Uterus (tissue), 4 donors: ENCODE results near the gene NADSYN1. TPM values are rescaled to one million over a fixed set of nuclear protein-coding genes. Genes with fewer than 3 reads are reported as not detected.

ENCODE experiments used
- DNase-seq, 2 donors: peaks; one replicate each; pipeline ENCODE4 v3.0.0-alpha.2; 2019 to 2020
- H3K27ac ChIP-seq, 2 donors: fragments of 200-600 bp; sonication (generic); 1 replicate in 1 of 2; 2 replicates in 1 of 2; pipeline ENCODE4 v1.5.1; 2016 to 2018
- H3K27me3 ChIP-seq, 2 donors: fragments of 200-600 bp; sonication (generic); one replicate each; pipeline ENCODE4 v1.5.1; 2018 to 2019; ENCODE audit warnings: control low read depth in 1 of 2
- H3K36me3 ChIP-seq, 2 donors: fragments of 200-600 bp; sonication (generic); one replicate each; pipeline ENCODE4 v1.5.1; 2019; ENCODE audit warnings: control low read depth in 1 of 2
- H3K4me1 ChIP-seq, 2 donors: fragments of 200-600 bp; sonication (generic); one replicate each; pipeline ENCODE4 v1.5.1; 2018 to 2019; ENCODE audit warnings: control low read depth in 1 of 2
- H3K4me3 ChIP-seq, 2 donors: fragments of 200-600 bp; sonication (generic); 1 replicate in 1 of 2; 2 replicates in 1 of 2; pipeline ENCODE4 v1.5.1; 2018 to 2019; ENCODE audit warnings: mild to moderate bottlenecking in 1 of 2
- H3K9me3 ChIP-seq, 2 donors: fragments of 200-600 bp; sonication (generic); one replicate each; pipeline ENCODE4 v1.5.1; 2019; ENCODE audit warnings: control low read depth in 1 of 2
- CTCF ChIP-seq, 4 experiments: fragments of 200-600 bp in 2 of 4; fragments of 450-650 bp in 2 of 4; sonication (generic) in 2 of 4; IDR thresholded peaks; one replicate each; pipeline ENCODE4 v1.5.1; 2016 to 2019; ENCODE audit warnings: antibody characterized with exemption in 4 of 4, mild to moderate bottlenecking in 2 of 4, moderate library complexity in 1 of 4
- POLR2A ChIP-seq, 2 donors: fragments of 450-650 bp; IDR thresholded peaks; one replicate each; pipeline ENCODE4 v1.6.1; 2016; ENCODE audit warnings: antibody characterized with exemption in 2 of 2, mild to moderate bottlenecking in 1 of 2, moderate library complexity in 1 of 2
- intact Hi-C: fragments of 100-400 bp; cut with DNase I; formaldehyde crosslinking; loops from one replicate; pipeline ENCODE4 v1.15.1; 2023; ENCODE audit warnings: low total_unique reads
- total RNA-seq, 4 donors: library from RNA; depleted of rRNA in 3 of 4; stranded (reverse); fragments of >200 nt in 3 of 4; gene quantifications; one replicate each; pipeline versions ENCODE4 v1.1.0 to v1.2.4, GENCODE V29; 2014 to 2023
- donor health status: DM: yes; HTN: yes; CAD: no.

Gene NADSYN1
- total RNA-seq, 4 donors from 2014 or later: 20.0 to 73.0 (median 32.8) TPM

GRCh38 chr11:71456831-71457230 lies 3.8 kb downstream of the NADSYN1 start:
- intact Hi-C loops: no loop called here
- no peaks in the 10 kb centered on the region for H3K4me1 ChIP-seq
- H3K36me3 ChIP-seq: no peaks in the 10 kb centered on the region
- TF ChIP-seq CTCF (IDR thresholded peaks at IDR 0.05): no peak
- no peak for TF ChIP-seq POLR2A (IDR thresholded peaks at IDR 0.05)
- no peaks in the 10 kb centered on the region for H3K27me3 ChIP-seq
- DNase-seq: no peak
- H3K4me3 ChIP-seq: no peak overlapping the region
- no peaks in the 10 kb centered on the region for H3K9me3 ChIP-seq
- no peak overlapping the region for H3K27ac ChIP-seq

- H3K36me3 ChIP-seq: no peaks in the 10 kb centered on the region
These were observed 5.4 kb downstream of the NADSYN1 start for GRCh38 chr11:71458146-71459070.

GRCh38 chr11:71459076-71459766 lies 6.2 kb downstream of the NADSYN1 start:
- TF ChIP-seq POLR2A (IDR thresholded peaks at IDR 0.05) (no peak), CTCF (IDR thresholded peaks at IDR 0.05) (no peak)
- Histone ChIP-seq H3K27me3 (no peaks in the 10 kb centered on the region), H3K36me3 (no peaks in the 10 kb centered on the region), H3K9me3 (no peaks in the 10 kb centered on the region), H3K4me1 (no peaks in the 10 kb centered on the region), H3K27ac (no peak overlapping the region), H3K4me3 (no peak overlapping the region)
- intact Hi-C loops: no loop called here
- DNase-seq: no peak

More at GRCh38 chr11:71458146-71459070, 5.4 kb downstream of the NADSYN1 start:
- intact Hi-C loops: no loop called here
- Histone ChIP-seq H3K27ac (no peak overlapping the region), H3K9me3 (no peaks in the 10 kb centered on the region), H3K4me3 (no peak overlapping the region), H3K4me1 (no peaks in the 10 kb centered on the region), H3K27me3 (no peaks in the 10 kb centered on the region)
- no peak for DNase-seq
- TF ChIP-seq POLR2A (IDR thresholded peaks at IDR 0.05): no peak
- TF ChIP-seq CTCF (IDR thresholded peaks at IDR 0.05): no peak

GRCh38 chr11:71459767-71460320 lies 6.8 kb downstream of the NADSYN1 start:
- no peak overlapping the region for H3K27ac ChIP-seq
- intact Hi-C loops: no loop called here
- no peak for TF ChIP-seq POLR2A (IDR thresholded peaks at IDR 0.05)
- TF ChIP-seq CTCF (IDR thresholded peaks at IDR 0.05): no peak
- H3K4me1 ChIP-seq: no peaks in the 10 kb centered on the region
- H3K27me3 ChIP-seq: no peaks in the 10 kb centered on the region
- H3K36me3 ChIP-seq: no peaks in the 10 kb centered on the region
- H3K4me3 ChIP-seq: no peak overlapping the region
- no peak for DNase-seq
- no peaks in the 10 kb centered on the region for H3K9me3 ChIP-seq

GRCh38 chr11:71461696-71462095 lies 8.7 kb downstream of the NADSYN1 start:
- DNase-seq: no peak
- H3K9me3 ChIP-seq: no peaks in the 10 kb centered on the region
- TF ChIP-seq POLR2A (IDR thresholded peaks at IDR 0.05) (no peak), CTCF (IDR thresholded peaks at IDR 0.05) (no peak)
- no peaks in the 10 kb centered on the region for H3K36me3 ChIP-seq
- H3K4me1 ChIP-seq: no peaks in the 10 kb centered on the region
- intact Hi-C loops: no loop called here
- no peak overlapping the region for H3K4me3 ChIP-seq
- no peak overlapping the region for H3K27ac ChIP-seq
- no peaks in the 10 kb centered on the region for H3K27me3 ChIP-seq
